Upper lobe of left lung (tissue), 6 donors: ENCODE data around the gene ASIC5. TPM values are rescaled to one million over a fixed set of nuclear protein-coding genes. Genes with fewer than 3 reads are reported as not detected.

ENCODE experiments used
- ATAC-seq, 2 donors: fragments of 200-7000 bp; cut with Tn5 transposase; one replicate each; pipeline ENCODE4 v1.9.1; 2022; ENCODE audit warnings: mild to moderate bottlenecking in 2 of 2, moderate library complexity in 2 of 2; ENCODE audit not compliant: low FRiP score in 2 of 2
- DNase-seq, 2 donors: peaks; one replicate each; pipeline ENCODE4 v3.0.0-alpha.2; 2019 to 2020
- H3K27ac ChIP-seq, 4 donors: fragments of 200-600 bp; sonication (generic); one replicate each; pipeline ENCODE4 v1.5.1; 2016 to 2019
- H3K27me3 ChIP-seq, 4 donors: fragments of 200-600 bp; sonication (generic); one replicate each; pipeline ENCODE4 v1.5.1; 2017 to 2019
- H3K36me3 ChIP-seq, 4 donors: fragments of 200-600 bp; sonication (generic); one replicate each; pipeline ENCODE4 v1.5.1; 2016 to 2019
- H3K4me1 ChIP-seq, 4 donors: fragments of 200-600 bp; sonication (generic); one replicate each; pipeline ENCODE4 v1.5.1; 2018 to 2019
- H3K4me3 ChIP-seq, 4 donors: fragments of 200-600 bp; sonication (generic); one replicate each; pipeline ENCODE4 v1.5.1; 2017 to 2019; ENCODE audit warnings: mild to moderate bottlenecking in 2 of 4, moderate library complexity in 1 of 4
- H3K9me3 ChIP-seq, 4 donors: fragments of 200-600 bp; sonication (generic); one replicate each; pipeline ENCODE4 v1.5.1; 2018 to 2019
- CTCF ChIP-seq, 6 experiments: fragments of 450-650 bp in 4 of 6; fragments of 200-600 bp in 2 of 6; sonication (generic) in 2 of 6; IDR thresholded peaks; one replicate each; pipeline ENCODE4 v1.5.1; 2016 to 2019; ENCODE audit warnings: antibody characterized with exemption in 6 of 6
- EP300 ChIP-seq, 4 donors: sonication (generic); formaldehyde crosslinking; IDR thresholded peaks; one replicate each; pipeline ENCODE4 v1.5.1; 2017; ENCODE audit warnings: antibody characterized with exemption in 4 of 4, control low read depth in 2 of 4
- POLR2A ChIP-seq, 4 donors: fragments of 450-650 bp; IDR thresholded peaks; one replicate each; pipeline ENCODE4 v1.5.1; 2016 to 2017; ENCODE audit warnings: antibody characterized with exemption in 4 of 4, mild to moderate bottlenecking in 2 of 4
- POLR2AphosphoS5 ChIP-seq, 2 donors: sonication (generic); formaldehyde crosslinking; IDR thresholded peaks; one replicate each; pipeline ENCODE4 v1.5.1; 2017; ENCODE audit warnings: antibody characterized with exemption in 2 of 2
- WGBS, 2 donors: methylation state at CpG; one replicate each; pipeline ENCODE4 v1.1.5; 2017 to 2018; 5-methylcytosine and 5-hydroxymethylcytosine counted together
- total RNA-seq, 6 donors: library from RNA; depleted of rRNA in 4 of 6; stranded (reverse); fragments of >200 nt in 4 of 6; gene quantifications; one replicate each; pipeline versions ENCODE4 v1.1.0 to v1.2.1, GENCODE V29; 2016 to 2021
- donor health status: DM: no; HTN: no; CAD: no; lungs with moderate emphysema.
- donor health status: DM: no; HTN: yes; CAD: no; lungs with severe emphysema.

ASIC5 gene
- total RNA-seq, 6 donors from 2014 or later: not detected

- Histone ChIP-seq H3K36me3 (no peaks in the 10 kb centered on the region), H3K4me1 (no peaks in the 10 kb centered on the region), H3K27me3 (no peaks in the 10 kb centered on the region), H3K4me3 (no peak overlapping the region), H3K9me3 (peaks cover 0 to 8% (median 0%) of the 10 kb centered on the region in 4 donors), H3K27ac (no peak overlapping the region)
- no peak for DNase-seq
- WGBS, 2 donors: 77 to 86% methylated on average over 4 of the region's 4 CpGs
- TF ChIP-seq POLR2AphosphoS5 (IDR thresholded peaks at IDR 0.05) (no peak), CTCF (IDR thresholded peaks at IDR 0.05) (no peak), POLR2A (IDR thresholded peaks at IDR 0.05) (no peak), EP300 (IDR thresholded peaks at IDR 0.05) (no peak)
- ATAC-seq: no peak
Observed at GRCh38 chr4:155877971-155878370, 11.9 kb upstream of the ASIC5 start.

DNA sequence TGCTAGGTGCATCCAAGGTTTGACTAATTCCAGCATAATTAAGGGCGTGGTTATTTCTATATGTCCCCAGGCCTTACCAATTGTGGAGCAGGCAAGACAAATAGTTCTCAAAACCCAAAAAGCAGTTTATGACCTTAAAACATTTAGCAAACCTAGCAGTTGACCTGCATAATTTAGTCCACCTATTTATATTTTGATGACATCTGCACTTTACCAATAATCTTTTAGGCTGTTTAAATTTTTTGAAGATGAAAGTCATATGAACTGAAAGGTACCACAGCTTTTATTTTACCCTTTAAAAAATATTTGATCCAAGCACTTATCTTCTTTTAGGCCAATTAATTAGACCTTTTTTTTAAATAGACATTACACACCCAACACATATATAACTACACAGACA, 9.8 kb upstream of the ASIC5 start:
- H3K4me3 ChIP-seq: no peak overlapping the region
- WGBS, 2 donors: 86 to 87% methylated on average over 1 of the region's 1 CpG
- no peaks in the 10 kb centered on the region for H3K4me1 ChIP-seq
- peaks cover 0 to 8% (median 0%) of the 10 kb centered on the region in 4 donors for H3K9me3 ChIP-seq
- ATAC-seq (no peak), DNase-seq (no peak)
- TF ChIP-seq POLR2A (IDR thresholded peaks at IDR 0.05) (no peak), EP300 (IDR thresholded peaks at IDR 0.05) (no peak), CTCF (IDR thresholded peaks at IDR 0.05) (no peak), POLR2AphosphoS5 (IDR thresholded peaks at IDR 0.05) (no peak)
- H3K27me3 ChIP-seq: no peaks in the 10 kb centered on the region
- no peak overlapping the region for H3K27ac ChIP-seq
- no peaks in the 10 kb centered on the region for H3K36me3 ChIP-seq

DNA sequence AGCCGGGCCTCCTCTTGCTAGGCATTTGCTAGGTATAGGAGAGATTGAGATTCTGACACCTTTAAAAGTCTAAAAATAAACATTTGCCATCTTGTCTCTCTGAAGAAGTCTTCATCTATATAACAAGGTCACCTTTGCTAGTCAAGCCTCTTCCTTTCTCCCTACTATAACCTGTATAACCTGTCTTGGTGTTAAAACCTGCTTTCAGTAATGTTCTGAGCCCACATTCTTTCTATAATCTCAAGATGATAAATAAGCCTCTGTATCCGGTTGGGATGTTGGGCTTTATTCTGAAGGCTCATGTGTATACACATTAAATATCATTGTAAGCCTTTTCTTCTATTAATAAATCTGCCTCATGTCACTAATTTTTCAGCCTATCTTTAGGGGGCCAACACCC, 10.2 kb downstream of the ASIC5 start:
- no peak for ATAC-seq
- no peak for DNase-seq
- no peaks in the 10 kb centered on the region for H3K27me3 ChIP-seq
- no peaks in the 10 kb centered on the region for H3K4me1 ChIP-seq
- no peak overlapping the region for H3K27ac ChIP-seq
- TF ChIP-seq EP300 (IDR thresholded peaks at IDR 0.05) (no peak), CTCF (IDR thresholded peaks at IDR 0.05) (no peak), POLR2A (IDR thresholded peaks at IDR 0.05) (no peak), POLR2AphosphoS5 (IDR thresholded peaks at IDR 0.05) (no peak)
- H3K9me3 ChIP-seq: no peaks in the 10 kb centered on the region
- no peak overlapping the region for H3K4me3 ChIP-seq
- 66 to 74% methylated on average over 2 of the region's 2 CpGs for WGBS, 2 donors
- no peaks in the 10 kb centered on the region for H3K36me3 ChIP-seq

DNA sequence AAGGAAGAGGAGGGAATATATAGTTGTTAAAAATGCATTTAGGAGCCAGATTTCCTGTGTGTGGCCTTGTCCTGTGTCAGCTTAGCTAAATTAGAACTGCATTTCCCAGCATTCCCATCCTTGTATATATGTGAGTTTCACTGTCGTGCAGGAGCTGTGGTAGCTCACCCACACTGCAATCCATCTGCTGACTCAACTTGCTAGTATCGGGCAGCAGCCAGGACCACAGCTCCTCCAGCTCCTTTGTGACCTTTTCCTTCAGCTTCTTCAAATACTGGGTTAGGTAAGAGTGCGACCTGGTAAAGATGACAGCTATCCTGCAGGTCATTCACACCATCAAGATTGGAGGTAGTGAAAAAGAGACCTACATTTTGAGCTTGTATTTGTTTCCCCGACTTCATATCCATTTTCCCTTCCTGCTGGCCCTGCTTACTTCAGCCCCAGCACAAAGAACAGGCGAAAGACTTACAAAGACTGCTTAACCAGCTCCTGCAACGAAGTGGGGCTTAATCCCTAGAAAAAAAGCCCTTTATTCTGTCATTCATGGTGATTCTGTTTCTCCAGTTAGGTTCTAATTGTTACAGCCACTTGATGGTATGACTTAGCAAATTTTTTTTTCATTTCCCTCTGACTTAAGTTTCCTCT, 11.4 kb downstream of the ASIC5 start:
- H3K27ac ChIP-seq: no peak overlapping the region
- no peak for DNase-seq
- TF ChIP-seq POLR2AphosphoS5 (IDR thresholded peaks at IDR 0.05): no peak
- TF ChIP-seq EP300 (IDR thresholded peaks at IDR 0.05): no peak
- no peak for TF ChIP-seq CTCF (IDR thresholded peaks at IDR 0.05)
- TF ChIP-seq POLR2A (IDR thresholded peaks at IDR 0.05): no peak
- no peaks in the 10 kb centered on the region for H3K27me3 ChIP-seq
- no peaks in the 10 kb centered on the region for H3K4me1 ChIP-seq
- no peak for ATAC-seq
- no peak overlapping the region for H3K4me3 ChIP-seq
- no peaks in the 10 kb centered on the region for H3K36me3 ChIP-seq
- WGBS, 2 donors: 51 to 56% methylated on average over 6 of the region's 6 CpGs
- no peaks in the 10 kb centered on the region for H3K9me3 ChIP-seq

DNA sequence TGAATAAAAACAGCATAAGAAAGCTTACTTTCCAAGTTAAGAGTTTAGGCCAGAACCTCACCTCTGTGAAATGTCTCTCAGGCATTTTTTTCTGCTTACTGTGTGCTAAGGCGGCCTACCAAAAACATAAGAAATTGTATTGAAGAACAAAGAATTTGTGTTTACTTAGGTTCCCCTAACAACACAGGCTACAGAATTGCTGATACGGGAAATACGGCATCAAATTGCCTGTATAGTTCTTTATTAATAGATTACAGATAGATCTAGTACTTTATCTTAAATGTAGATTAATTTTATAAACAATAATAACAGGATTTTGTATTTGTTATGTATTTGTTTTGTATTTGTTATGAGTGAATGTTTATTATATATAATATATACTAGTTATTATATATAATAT, 12.9 kb downstream of the ASIC5 start:
- no peak for ATAC-seq
- TF ChIP-seq POLR2A (IDR thresholded peaks at IDR 0.05) (no peak), POLR2AphosphoS5 (IDR thresholded peaks at IDR 0.05) (no peak), EP300 (IDR thresholded peaks at IDR 0.05) (no peak), CTCF (IDR thresholded peaks at IDR 0.05) (no peak)
- 95 to 96% methylated on average over 3 of the region's 3 CpGs for WGBS, 2 donors

More for the DNA sequence above, 12.9 kb downstream of the ASIC5 start:
- no peaks in the 10 kb centered on the region for H3K36me3 ChIP-seq
- H3K4me1 ChIP-seq: no peaks in the 10 kb centered on the region
- no peaks in the 10 kb centered on the region for H3K9me3 ChIP-seq
- no peak overlapping the region for H3K4me3 ChIP-seq
- no peak for DNase-seq
- H3K27me3 ChIP-seq: no peaks in the 10 kb centered on the region
- no peak overlapping the region for H3K27ac ChIP-seq
